B cell (primary cell): ENCODE results near the gene USF1. TPM values are rescaled to one million over a fixed set of nuclear protein-coding genes. Genes with fewer than 3 reads are reported as not detected.

Experiments used
- ATAC-seq: fragments of 200-7000 bp; cut with Tn5 transposase; one replicate; pipeline ENCODE4 v1.10.0; 2021; ENCODE audit warnings: low read depth, mild to moderate bottlenecking, moderate number of reproducible peaks, moderate library complexity
- CTCF ChIA-PET: fragments of 350-600 bp; sonication (Branson Sonifier 250); formaldehyde crosslinking; loops from one replicate; lab custom pipeline; 2021; ENCODE audit warnings: antibody characterized with exemption, inconsistent platforms; lab: Charles Lee
- POLR2A ChIA-PET: fragments of 350-600 bp; sonication (Branson Sonifier 250); formaldehyde crosslinking; loops from one replicate; lab custom pipeline; 2021; ENCODE audit warnings: antibody characterized with exemption; lab: Charles Lee
- DNase-seq: peaks from one replicate; pipeline ENCODE4 v3.0.0; 2013
- H2AFZ ChIP-seq: 2 replicates; pipeline ENCODE4 v1.6.1; 2012; ENCODE audit warnings: mild to moderate bottlenecking, low read depth, low read length; ENCODE audit not compliant: insufficient read depth, poor library complexity, severe bottlenecking
- H3K27ac ChIP-seq, 2 donors: 1 replicate in 1 of 2; 2 replicates in 1 of 2; pipeline ENCODE4 v1.5.1; 2012 to 2013; ENCODE audit warnings: low read length in 2 of 2, mild to moderate bottlenecking in 2 of 2, moderate library complexity in 1 of 2
- H3K27me3 ChIP-seq, 4 experiments: fragments of 200-600 bp in 1 of 4; sonication (generic) in 1 of 4; replicated peaks in 1 of 4; 1 replicate in 2 of 4; 2 replicates in 2 of 4; pipeline versions ENCODE4 v1.6.1 to v1.7.0; 2013 to 2016; ENCODE audit warnings: low read length in 3 of 4, mild to moderate bottlenecking in 2 of 4, mixed read lengths in 1 of 4, moderate library complexity in 1 of 4; ENCODE audit not compliant: insufficient read depth in 4 of 4, control insufficient read depth in 3 of 4; ENCODE audit errors: control extremely low read depth in 1 of 4
- H3K36me3 ChIP-seq, 2 experiments: replicated peaks in 1 of 2; 1 replicate in 1 of 2; 2 replicates in 1 of 2; pipeline versions ENCODE4 v1.6.1 to v1.7.1; 2013; ENCODE audit warnings: low read length in 1 of 2; ENCODE audit not compliant: insufficient read depth in 2 of 2, control insufficient read depth in 1 of 2; ENCODE audit errors: control extremely low read depth in 1 of 2, extremely low read depth in 1 of 2
- H3K4me1 ChIP-seq, 2 donors: fragments of 200-600 bp in 1 of 2; sonication (generic) in 1 of 2; 1 replicate in 1 of 2; 2 replicates in 1 of 2; pipeline versions ENCODE4 v1.5.1 to v1.6.1; 2013 to 2017; ENCODE audit warnings: low read length in 2 of 2; ENCODE audit not compliant: control insufficient read depth in 2 of 2, insufficient read depth in 2 of 2
- H3K4me2 ChIP-seq: replicated peaks from 2 replicates; pipeline ENCODE3; 2012; ENCODE audit warnings: mild to moderate bottlenecking, low read depth, low read length; ENCODE audit not compliant: poor library complexity, severe bottlenecking
- H3K4me3 ChIP-seq, 5 experiments: fragments of 200-600 bp in 1 of 5; sonication (generic) in 1 of 5; 1 replicate in 3 of 5; 2 replicates in 2 of 5; pipeline versions ENCODE4 v1.5.1 to v1.7.0; 2011 to 2016; ENCODE audit warnings: low read length in 4 of 5, mild to moderate bottlenecking in 4 of 5, low read depth in 2 of 5, control low read depth in 1 of 5, moderate library complexity in 1 of 5; ENCODE audit not compliant: insufficient read depth in 1 of 5; ENCODE audit errors: control extremely low read depth in 1 of 5, extremely low read depth in 1 of 5
- H3K79me2 ChIP-seq: fragments of 200-600 bp; sonication (generic); one replicate; pipeline ENCODE4 v1.6.0; 2016; ENCODE audit warnings: low read length; ENCODE audit not compliant: control insufficient read depth, insufficient read depth
- H3K9ac ChIP-seq: fragments of 200-600 bp; sonication (generic); 2 replicates; pipeline ENCODE4 v1.6.1; 2017; ENCODE audit warnings: mild to moderate bottlenecking, low read length, moderate library complexity
- H3K9me3 ChIP-seq, 3 donors: one replicate each; pipeline versions ENCODE4 v1.6.1 to v1.7.1; 2013; ENCODE audit warnings: low read length in 2 of 3; ENCODE audit not compliant: control insufficient read depth in 2 of 3, insufficient read depth in 1 of 3; ENCODE audit errors: control extremely low read depth in 1 of 3
- H4K20me1 ChIP-seq: 2 replicates; pipeline ENCODE4 v1.6.0; 2012; ENCODE audit warnings: mild to moderate bottlenecking, low read length; ENCODE audit not compliant: insufficient read depth, control insufficient read depth, poor library complexity, severe bottlenecking
- H3K27ac Mint-ChIP-seq: one replicate; pipeline ENCODE4 v1.8.0; 2021; ENCODE audit warnings: mixed read lengths
- H3K27me3 Mint-ChIP-seq: one replicate; pipeline ENCODE4 v1.8.0; 2021; ENCODE audit warnings: mixed read lengths
- H3K4me1 Mint-ChIP-seq: one replicate; pipeline ENCODE4 v1.8.0; 2021; ENCODE audit warnings: mixed read lengths
- H3K4me3 Mint-ChIP-seq: one replicate; pipeline ENCODE4 v1.8.0; 2021; ENCODE audit warnings: mixed read lengths
- H3K9me3 Mint-ChIP-seq: one replicate; pipeline ENCODE4 v1.8.0; 2022; ENCODE audit warnings: mixed read lengths; ENCODE audit not compliant: insufficient read depth
- CTCF ChIP-seq: fragments of 200-600 bp; IDR thresholded peaks from one replicate; pipeline ENCODE4 v1.8.0; 2022; ENCODE audit warnings: antibody characterized with exemption, mild to moderate bottlenecking
- EZH2 ChIP-seq: IDR thresholded peaks from 2 replicates; pipeline ENCODE4 v1.6.1; 2012; ENCODE audit warnings: borderline replicate concordance, low read depth, mild to moderate bottlenecking, moderate library complexity, low read length; ENCODE audit not compliant: insufficient read depth, poor library complexity, severe bottlenecking
- WGBS: methylation state at CpG from one replicate; pipeline ENCODE4 v1.1.5; 2013; ENCODE audit warnings: missing lambda C conversion rate; ENCODE audit not compliant: insufficient coverage; 5-methylcytosine and 5-hydroxymethylcytosine counted together
- intact Hi-C: fragments of 100-400 bp; cut with micrococcal nuclease; formaldehyde crosslinking; loops from one replicate; pipeline ENCODE4 v1.10.0; 2022
- polyA plus RNA-seq: library from polyadenylated mRNA; depleted of rRNA; stranded (reverse); fragments of >200 nt; gene quantifications from 2 replicates; pipeline ENCODE4 v1.2.3, GENCODE V29; 2012
- total RNA-seq, 2 donors: library from RNA; stranded (reverse); fragments of 120-200 nt in 1 of 2; gene quantifications; 1 replicate in 1 of 2; 2 replicates in 1 of 2; pipeline versions ENCODE4 v1.2.3 to v1.2.4, GENCODE V29; 2013 to 2022

USF1 gene
- total and polyA plus RNA-seq, 2 donors (not counting 1 experiment from before 2014, with no cell fraction given) = 192 to 249 TPM

- Mint-ChIP-seq H3K9me3 (no peaks in the 10 kb centered on the region), H3K27ac (peak overlapping the region; percentile 59), H3K27me3 (no peaks in the 10 kb centered on the region), H3K4me1 (peaks cover 33% of the 10 kb centered on the region), H3K4me3 (no peak overlapping the region)
- intact Hi-C loops = loop anchor here (5.0 to 10.0 kb wide), 2 partner anchors 73 to 290 kb away; partner anchors contain the start of gene F11R
- Histone ChIP-seq H4K20me1 (no peaks in the 10 kb centered on the region), H3K9ac (no peak overlapping the region), H3K4me3 (no peak overlapping the region), H3K79me2 (no peaks in the 10 kb centered on the region), H3K4me2 (no peak overlapping the region), H3K27ac (no peak overlapping the region), H3K9me3 (no peaks in the 10 kb centered on the region), H3K4me1 (peaks cover 16 to 31% of the 10 kb centered on the region in 2 donors), H3K36me3 (peaks cover 0 to 9% of the 10 kb centered on the region in 2 experiments), H3K27me3 (no peaks in the 10 kb centered on the region), H2AFZ (no peak overlapping the region)
- no peak for DNase-seq
- CTCF ChIA-PET = interaction anchor here (1.0 to 8.7 kb wide), 4 partner anchors 24 to 99 kb away, joined by 3 to 142 read pairs (median 96); partner anchors contain the start of genes ARHGAP30 and TSTD1
- whole genome bisulfite sequencing = 100% methylated on average over 1 of the region's 6 CpGs
- ATAC-seq = no peak
- POLR2A ChIA-PET = interaction anchor here (0.8 kb wide), 1 partner anchor 46 kb away, joined by 7 read pairs; no protein-coding TSS in a partner anchor
- TF ChIP-seq CTCF (no peak), EZH2 (no peak)
Measured at GRCh38 chr1:161095230-161095629, 49.5 kb upstream of the USF1 start.

- Histone ChIP-seq H3K4me1 (peaks cover 16 to 31% of the 10 kb centered on the region in 2 donors), H3K27me3 (no peaks in the 10 kb centered on the region), H3K4me3 (no peak overlapping the region), H3K36me3 (peaks cover 0 to 3% of the 10 kb centered on the region in 2 experiments), H3K4me2 (no peak overlapping the region), H4K20me1 (no peaks in the 10 kb centered on the region), H3K79me2 (no peaks in the 10 kb centered on the region), H3K9me3 (no peaks in the 10 kb centered on the region), H2AFZ (no peak overlapping the region), H3K9ac (no peak overlapping the region), H3K27ac (no peak overlapping the region)
- TF ChIP-seq CTCF = no peak
- no peak for TF ChIP-seq EZH2
- Mint-ChIP-seq H3K4me3 (no peak overlapping the region), H3K4me1 (peaks cover 32% of the 10 kb centered on the region), H3K27ac (no peak overlapping the region), H3K27me3 (no peaks in the 10 kb centered on the region), H3K9me3 (no peaks in the 10 kb centered on the region)
- ChIA-PET POLR2A (interaction anchor here (0.5 to 0.8 kb wide), 2 partner anchors 36 to 45 kb away, joined by 4 to 7 read pairs; no protein-coding TSS in a partner anchor), CTCF (interaction anchor here (1.0 to 8.7 kb wide), 3 partner anchors 23 to 97 kb away, joined by 3 to 142 read pairs (median 6); partner anchors contain the start of gene ARHGAP30)
- intact Hi-C loops = loop anchor here (10.0 kb wide), 1 partner anchor 290 kb away; no protein-coding TSS in a partner anchor
- DNase-seq (no peak), ATAC-seq (no peak)
- WGBS = 96% methylated on average over 2 of the region's 14 CpGs
Measured at GRCh38 chr1:161094481-161094880, 48.7 kb upstream of the USF1 start.
